ENCODE data around the gene MBD6.

The MBD6 gene

GRCh38 chr12:57576613-57577160 lies 54.1 kb downstream of the MBD6 start:
- DNase-seq (ENCODE audit: low read depth), result no peak

GRCh38 chr12:57577981-57578758 lies 55.5 kb downstream of the MBD6 start:
- no peak for DNase-seq (ENCODE audit: low read depth)

- DNase-seq (ENCODE audit: low read depth), result no peak
Measured at GRCh38 chr12:57579011-57579410, 56.4 kb downstream of the MBD6 start.

Measured in stimulated activated CD8-positive, alpha-beta memory T cell treated with anti-CD3 and anti-CD28 coated beads, Interleukin-12 subunit alpha, Interleukin-12 subunit beta, amount 100 ng/mL, for 1 hour (primary cell).